Neutrophil (primary cell): Measurements from ENCODE around the gene LRP2BP.

Source experiments
- H3K27ac ChIP-seq: fragments of 200-600 bp; sonication (generic); 2 replicates; pipeline ENCODE4 v1.5.1; 2016; ENCODE audit warnings: mild to moderate bottlenecking, moderate library complexity
- H3K27me3 ChIP-seq: fragments of 200-600 bp; sonication (generic); 2 replicates; pipeline ENCODE4 v1.6.0; 2016; ENCODE audit warnings: mild to moderate bottlenecking
- H3K36me3 ChIP-seq: fragments of 200-600 bp; sonication (generic); 2 replicates; pipeline ENCODE4 v1.5.1; 2017
- H3K4me1 ChIP-seq, 2 experiments: fragments of 200-600 bp in 1 of 2; sonication (generic) in 1 of 2; 1 replicate in 1 of 2; 2 replicates in 1 of 2; pipeline versions ENCODE4 v1.5.1 to v1.6.1; 2013 to 2016; ENCODE audit warnings: low read depth in 1 of 2, low read length in 1 of 2, mild to moderate bottlenecking in 1 of 2, moderate library complexity in 1 of 2; ENCODE audit not compliant: control insufficient read depth in 1 of 2, insufficient read depth in 1 of 2
- H3K4me3 ChIP-seq, 2 experiments: fragments of 200-600 bp in 1 of 2; sonication (generic) in 1 of 2; 1 replicate in 1 of 2; 2 replicates in 1 of 2; pipeline ENCODE4 v1.5.1; 2013 to 2016; ENCODE audit warnings: low read depth in 1 of 2, low read length in 1 of 2, mild to moderate bottlenecking in 1 of 2, moderate library complexity in 1 of 2
- H3K9me3 ChIP-seq: fragments of 200-600 bp; sonication (generic); 2 replicates; pipeline ENCODE4 v1.5.1; 2016
- TF ChIP-seq, protein P1 (sequence below): fragments of 200-600 bp; sonication (generic); IDR thresholded peaks from 2 replicates; pipeline ENCODE4 v1.5.1; 2016; ENCODE audit warnings: antibody characterized with exemption

The LRP2BP gene

DNA sequence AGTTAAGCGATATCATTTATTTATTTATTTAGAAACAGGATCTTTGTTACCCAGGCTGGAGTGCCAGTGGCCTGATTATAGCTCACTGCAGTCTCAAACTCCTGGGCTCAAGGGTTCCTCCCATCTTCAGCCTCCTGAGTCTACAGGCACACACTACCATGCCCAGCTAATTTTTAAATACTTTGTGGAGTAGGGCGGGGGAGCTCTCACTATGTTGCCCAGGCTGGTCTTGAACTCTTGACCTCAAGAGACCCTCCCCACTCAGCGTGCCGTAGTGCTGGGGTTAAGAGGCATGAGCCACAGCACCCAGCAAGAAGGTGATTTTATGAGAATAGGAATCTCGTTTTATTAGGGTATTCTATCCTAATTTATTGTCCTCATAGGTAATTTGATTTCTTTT is 33.9 kb upstream of the LRP2BP start:
- H3K9me3 ChIP-seq: no peaks in the 10 kb centered on the region
- H3K36me3 ChIP-seq: no peaks in the 10 kb centered on the region
- no peak overlapping the region for H3K27ac ChIP-seq
- H3K4me1 ChIP-seq: peaks cover 13% of the 10 kb centered on the region in 2 experiments
- TF ChIP-seq, protein P1, sequence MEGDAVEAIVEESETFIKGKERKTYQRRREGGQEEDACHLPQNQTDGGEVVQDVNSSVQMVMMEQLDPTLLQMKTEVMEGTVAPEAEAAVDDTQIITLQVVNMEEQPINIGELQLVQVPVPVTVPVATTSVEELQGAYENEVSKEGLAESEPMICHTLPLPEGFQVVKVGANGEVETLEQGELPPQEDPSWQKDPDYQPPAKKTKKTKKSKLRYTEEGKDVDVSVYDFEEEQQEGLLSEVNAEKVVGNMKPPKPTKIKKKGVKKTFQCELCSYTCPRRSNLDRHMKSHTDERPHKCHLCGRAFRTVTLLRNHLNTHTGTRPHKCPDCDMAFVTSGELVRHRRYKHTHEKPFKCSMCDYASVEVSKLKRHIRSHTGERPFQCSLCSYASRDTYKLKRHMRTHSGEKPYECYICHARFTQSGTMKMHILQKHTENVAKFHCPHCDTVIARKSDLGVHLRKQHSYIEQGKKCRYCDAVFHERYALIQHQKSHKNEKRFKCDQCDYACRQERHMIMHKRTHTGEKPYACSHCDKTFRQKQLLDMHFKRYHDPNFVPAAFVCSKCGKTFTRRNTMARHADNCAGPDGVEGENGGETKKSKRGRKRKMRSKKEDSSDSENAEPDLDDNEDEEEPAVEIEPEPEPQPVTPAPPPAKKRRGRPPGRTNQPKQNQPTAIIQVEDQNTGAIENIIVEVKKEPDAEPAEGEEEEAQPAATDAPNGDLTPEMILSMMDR: no peak
- H3K27me3 ChIP-seq: peaks cover 70% of the 10 kb centered on the region
- H3K4me3 ChIP-seq: no peak overlapping the region

GRCh38 chr4:185426960-185427688 is 31.4 kb upstream of the LRP2BP start:
- peaks cover 13 to 15% of the 10 kb centered on the region in 2 experiments for H3K4me1 ChIP-seq
- no peak overlapping the region for H3K27ac ChIP-seq
- no peaks in the 10 kb centered on the region for H3K36me3 ChIP-seq
- no peaks in the 10 kb centered on the region for H3K9me3 ChIP-seq
- no peak overlapping the region for H3K4me3 ChIP-seq
- H3K27me3 ChIP-seq: peaks cover 52% of the 10 kb centered on the region
- TF ChIP-seq, protein P1: no peak

GRCh38 chr4:185425647-185426352 is 30.1 kb upstream of the LRP2BP start, which contains the start of gene UFSP2:
TSS of gene UFSP2 (minus strand) at chr4:185425964. CDS start at chr4:185425868, 96 bp downstream.
- Histone ChIP-seq H3K4me1 (peaks cover 13 to 15% of the 10 kb centered on the region in 2 experiments), H3K36me3 (peaks cover 10% of the 10 kb centered on the region), H3K9me3 (no peaks in the 10 kb centered on the region), H3K4me3 (peak within 1 kb of the TSS; percentile 75 to 90), H3K27ac (peak within 1 kb of the TSS; percentile 87), H3K27me3 (peaks cover 40% of the 10 kb centered on the region)
- TF ChIP-seq, protein P1: peak; percentile 45

DNA sequence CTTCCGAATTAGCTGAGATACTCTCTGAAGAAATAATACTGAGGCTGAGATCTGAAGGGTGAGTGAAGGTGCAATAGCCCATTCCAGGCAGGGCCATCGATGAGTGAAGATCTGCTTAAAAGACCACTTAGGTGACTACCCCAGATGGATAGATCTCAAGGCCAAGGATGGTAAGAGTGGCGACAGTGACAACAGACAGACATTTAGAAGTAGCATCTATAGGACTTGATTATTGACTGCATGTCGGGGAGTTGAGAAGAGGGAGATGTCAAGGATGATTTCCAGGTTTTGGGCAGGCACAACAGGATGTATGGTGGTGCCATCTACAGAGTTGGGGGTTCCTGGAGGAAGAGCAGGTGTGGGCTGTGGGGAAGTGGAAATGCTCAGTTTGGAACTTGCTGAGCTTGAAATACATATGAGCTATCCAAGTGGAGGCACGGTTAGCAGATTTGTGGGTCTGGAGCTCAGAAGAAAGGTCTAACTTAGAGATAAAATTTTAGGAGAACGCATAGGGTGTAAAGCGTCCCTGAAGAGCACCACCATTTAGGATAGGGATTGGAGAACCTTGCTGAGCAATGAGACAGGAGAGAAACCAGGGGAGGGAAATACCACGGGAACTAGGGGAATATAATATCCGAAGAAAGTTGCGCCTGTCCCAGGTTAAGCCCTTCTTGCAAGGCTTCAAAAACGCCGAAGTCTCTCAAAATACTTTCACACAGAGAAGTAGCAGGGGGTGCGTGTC is 29.4 kb upstream of the LRP2BP start:
- peaks cover 13 to 15% of the 10 kb centered on the region in 2 experiments for H3K4me1 ChIP-seq
- H3K27ac ChIP-seq: peak overlapping the region; percentile 87
- H3K9me3 ChIP-seq: no peaks in the 10 kb centered on the region
- peaks cover 32% of the 10 kb centered on the region for H3K27me3 ChIP-seq
- peak overlapping the region; percentile 75 to 90 for H3K4me3 ChIP-seq
- H3K36me3 ChIP-seq: peaks cover 10% of the 10 kb centered on the region
- TF ChIP-seq, protein P1: no peak

- no peaks in the 10 kb centered on the region for H3K9me3 ChIP-seq
- peaks cover 26% of the 10 kb centered on the region for H3K36me3 ChIP-seq
- H3K27me3 ChIP-seq: no peaks in the 10 kb centered on the region
- TF ChIP-seq, protein P1: no peak
- peaks cover 13 to 15% of the 10 kb centered on the region in 2 experiments for H3K4me1 ChIP-seq
- H3K27ac ChIP-seq: no peak overlapping the region
- no peak overlapping the region for H3K4me3 ChIP-seq
Observed at GRCh38 chr4:185421366-185422124, 25.8 kb upstream of the LRP2BP start.
